H1 (cell line): ENCODE data around the gene SPDYC. TPM values are rescaled to one million over a fixed set of nuclear protein-coding genes. Genes with fewer than 3 reads are reported as not detected.
A peak's percentile ranks its signal among the peaks of the same experiment; 100 is the strongest.

Experiments
- ATF2 ChIP-seq: IDR thresholded peaks from 2 replicates; pipeline ENCODE4 v1.6.1; 2012; ENCODE audit warnings: low read length, inconsistent platforms
- BRCA1 ChIP-seq: IDR thresholded peaks from 2 replicates; pipeline ENCODE4 v1.6.1; 2012; ENCODE audit warnings: low read depth, low read length, improper control_type of control experiment
- CBX5 ChIP-seq: fragments of 300-800, 300-1000 bp; sonication (generic); IDR thresholded peaks from 2 replicates; pipeline ENCODE4 v1.7.1; 2016; ENCODE audit warnings: antibody characterized with exemption, low read length, low read depth
- CBX8 ChIP-seq: fragments of 300-800, 300-1000 bp; sonication (generic); IDR thresholded peaks from 2 replicates; pipeline ENCODE4 v1.7.1; 2016; ENCODE audit warnings: low read depth, low read length, borderline replicate concordance
- CHD1 ChIP-seq: IDR thresholded peaks from 2 replicates; pipeline ENCODE4 v1.6.1; 2012; ENCODE audit warnings: low read depth, low read length, improper control_type of control experiment
- GTF2F1 ChIP-seq: IDR thresholded peaks from 2 replicates; pipeline ENCODE4 v1.6.1; 2012; ENCODE audit warnings: low read depth, low read length, improper control_type of control experiment, borderline replicate concordance
- JUND ChIP-seq: IDR thresholded peaks from 2 replicates; pipeline ENCODE4 v1.6.1; 2011; ENCODE audit warnings: mild to moderate bottlenecking, improper control_type of control experiment, low read length
- KDM4A ChIP-seq: IDR thresholded peaks from one replicate; pipeline ENCODE4 v1.7.1; 2012; ENCODE audit warnings: low read depth, mild to moderate bottlenecking, moderate library complexity, low read length, inconsistent platforms; ENCODE audit not compliant: severe bottlenecking
- KDM5A ChIP-seq: fragments of 200-600 bp; IDR thresholded peaks from 2 replicates; pipeline ENCODE4 v1.7.1; 2012; ENCODE audit warnings: mild to moderate bottlenecking, low read length, inconsistent platforms, mixed read lengths
- MAFK ChIP-seq: IDR thresholded peaks from 2 replicates; pipeline ENCODE4 v1.6.1; 2012; ENCODE audit warnings: low read depth, mild to moderate bottlenecking, improper control_type of control experiment, low read length
- MAX ChIP-seq: IDR thresholded peaks from 2 replicates; pipeline ENCODE4 v1.6.1; 2012; ENCODE audit warnings: inconsistent platforms
- NANOG ChIP-seq: IDR thresholded peaks from 2 replicates; pipeline ENCODE4 v1.6.1; 2011; ENCODE audit warnings: low read length, low read depth, mild to moderate bottlenecking, inconsistent platforms; ENCODE audit not compliant: insufficient read depth, poor library complexity, severe bottlenecking
- POLR2A ChIP-seq, 2 experiments: IDR thresholded peaks; 1 replicate in 1 of 2; 2 replicates in 1 of 2; pipeline ENCODE4 v1.6.1; 2011; ENCODE audit warnings: low read depth in 2 of 2, low read length in 2 of 2, mild to moderate bottlenecking in 2 of 2; ENCODE audit errors: control extremely low read depth in 1 of 2
- POLR2AphosphoS5 ChIP-seq: IDR thresholded peaks from 2 replicates; pipeline ENCODE4 v1.6.1; 2011; ENCODE audit warnings: low read depth, low read length
- POU5F1 ChIP-seq: IDR thresholded peaks from 2 replicates; pipeline ENCODE4 v1.6.1; 2011; ENCODE audit warnings: low read depth, mild to moderate bottlenecking, low read length, moderate library complexity
- RFX5 ChIP-seq: IDR thresholded peaks from 2 replicates; pipeline ENCODE4 v1.6.1; 2011; ENCODE audit warnings: low read depth, low read length, improper control_type of control experiment, borderline replicate concordance
- SIX5 ChIP-seq: IDR thresholded peaks from 2 replicates; pipeline ENCODE4 v1.6.1; 2011; ENCODE audit warnings: mild to moderate bottlenecking, low read depth, low read length
- SP4 ChIP-seq: IDR thresholded peaks from 2 replicates; pipeline ENCODE4 v1.6.1; 2012; ENCODE audit warnings: low read length, inconsistent platforms
- SUZ12 ChIP-seq: fragments of 200-600 bp; sonication (generic); IDR thresholded peaks from 2 replicates; pipeline ENCODE4 v1.6.1; 2012; ENCODE audit warnings: mild to moderate bottlenecking, inconsistent platforms, low read length, moderate library complexity, mixed read lengths
- TCF12 ChIP-seq: IDR thresholded peaks from 2 replicates; pipeline ENCODE4 v1.6.1; 2011; ENCODE audit warnings: low read depth, mild to moderate bottlenecking, low read length
- USF2 ChIP-seq: IDR thresholded peaks from 2 replicates; pipeline ENCODE4 v1.6.1; 2011; ENCODE audit warnings: low read length, improper control_type of control experiment
- polyA plus RNA-seq, 7 experiments: library from polyadenylated mRNA; depleted of rRNA in 3 of 7; stranded (reverse) in 5 of 7; unstranded in 2 of 7; fragments of >200 nt in 5 of 7; fragments of 200-250 nt in 2 of 7; gene quantifications; 1 replicate in 5 of 7; 2 replicates in 1 of 7; 4 replicates in 1 of 7; pipeline versions ENCODE4 v1.2.1 to v1.2.3, GENCODE V29; 2011 to 2013; ENCODE audit warnings: missing spikeins in 2 of 7, mixed read lengths in 2 of 7
- total RNA-seq: library from RNA; stranded (reverse); fragmentation: NEBNext Ultra II Directional; extraction: Animal tissue kit (Norgen Biotek cat#: 25700); gene quantifications from 2 replicates; pipeline ENCODE4 v1.2.1, GENCODE V29; 2021

The SPDYC gene
- total and polyA plus RNA-seq, 2 of the 8 experiments (the other 6 are each of a cell fraction or from before 2014, with no cell fraction given) = 0.15 TPM; not detected in 1

- TF ChIP-seq ATF2 = 0 out of 2 replicates have a peak, but pooled peaks have one; percentile 35
- TF ChIP-seq POU5F1 = no peak
- TF ChIP-seq NANOG = peak; percentile 37
- TF ChIP-seq KDM5A = no peak
- TF ChIP-seq POLR2A (IDR thresholded peaks at IDR 0.05; ENCODE audit: control extremely low read depth in 1 of 2, low read depth in 2 of 2, low read length in 2 of 2) = no peak; a peak in 1 of 3 replicates
- TF ChIP-seq SUZ12 = no peak
- TF ChIP-seq POLR2AphosphoS5 = peak; percentile 2; the same call in 1 of the 2 replicates
- no peak for TF ChIP-seq MAFK
- no peak for TF ChIP-seq CBX5
- TF ChIP-seq CBX8 = no peak
- no peak for TF ChIP-seq SIX5
- no peak for TF ChIP-seq BRCA1
- TF ChIP-seq JUND = peak; percentile 58
- TF ChIP-seq CHD1 = no peak
- TF ChIP-seq RFX5 = no peak
- TF ChIP-seq SP4 = no peak
- 0 out of 2 replicates have a peak, but pooled peaks have one; percentile 32 for TF ChIP-seq USF2
- 0 out of 2 replicates have a peak, but pooled peaks have one; percentile 37 for TF ChIP-seq TCF12
- no peak for TF ChIP-seq KDM4A
- TF ChIP-seq GTF2F1 = no peak
- TF ChIP-seq MAX = peak; percentile 83
Observed at GRCh38 chr11:65204646-65205601, 34.9 kb downstream of the SPDYC start (continued).
